ENCODE results near the gene DDX53.

Gene DDX53

DNA sequence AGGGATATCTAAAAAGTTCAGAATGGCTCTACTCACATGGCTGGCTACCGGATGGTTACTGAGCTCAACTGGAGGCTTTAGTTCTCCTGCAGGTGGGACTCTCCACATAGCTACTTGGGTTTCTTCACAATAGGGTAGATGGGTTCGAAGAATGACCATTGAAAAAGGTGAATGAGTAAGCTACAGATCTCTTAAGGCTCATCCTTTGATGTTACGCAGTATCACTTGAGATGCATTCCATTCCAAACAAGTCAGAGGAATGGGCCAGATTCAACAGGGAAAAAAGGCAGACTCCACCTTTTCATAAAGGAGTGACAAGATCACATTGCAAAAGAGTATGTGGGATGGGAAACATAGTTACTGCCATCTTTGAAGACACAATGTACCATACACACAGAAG lies 52.6 kb downstream of the DDX53 start:
- no peak for DNase-seq (ENCODE audit: low read depth)
